Neuronal stem cell (in vitro differentiated cells): ENCODE data around the gene EXPH5.

Source experiments
- DNase-seq: peaks from one replicate; pipeline ENCODE4 v3.0.0-alpha.2; 2013; ENCODE audit warnings: low spot score
- H2AFZ ChIP-seq: one replicate; pipeline ENCODE4 v1.6.1; 2013; ENCODE audit warnings: mild to moderate bottlenecking, low read length, inconsistent platforms
- H2AK5ac ChIP-seq: 2 replicates; pipeline ENCODE4 v1.6.1; 2013; ENCODE audit warnings: low read depth, mild to moderate bottlenecking, inconsistent platforms, low read length, moderate library complexity, mixed read lengths
- H2BK120ac ChIP-seq: 2 replicates; pipeline ENCODE4 v1.6.1; 2013; ENCODE audit warnings: low read depth, mild to moderate bottlenecking, inconsistent platforms, low read length, moderate library complexity, mixed read lengths
- H2BK12ac ChIP-seq: one replicate; pipeline ENCODE4 v1.6.1; 2013; ENCODE audit warnings: low read length, inconsistent platforms
- H2BK15ac ChIP-seq: 2 replicates; pipeline ENCODE4 v1.6.1; 2013; ENCODE audit warnings: mild to moderate bottlenecking, low read length, inconsistent platforms, mixed read lengths
- H2BK5ac ChIP-seq: one replicate; pipeline ENCODE4 v1.6.1; 2013; ENCODE audit warnings: inconsistent platforms, mild to moderate bottlenecking, low read length, moderate library complexity
- H3K14ac ChIP-seq: one replicate; pipeline ENCODE4 v1.6.1; 2013; ENCODE audit warnings: low read length, inconsistent platforms
- H3K18ac ChIP-seq: 2 replicates; pipeline ENCODE4 v1.6.1; 2013; ENCODE audit warnings: low read length, inconsistent platforms
- H3K23ac ChIP-seq: 2 replicates; pipeline ENCODE4 v1.6.1; 2013; ENCODE audit warnings: low read depth, mild to moderate bottlenecking, mixed read lengths, low read length, inconsistent platforms; ENCODE audit not compliant: poor library complexity
- H3K27ac ChIP-seq: replicated peaks from 3 replicates; pipeline ENCODE4 v1.5.1; 2013; ENCODE audit warnings: low read length, inconsistent platforms
- H3K27me3 ChIP-seq, 3 experiments: 2 replicates each; pipeline ENCODE4 v1.6.1; 2013; ENCODE audit warnings: low read length in 3 of 3, mild to moderate bottlenecking in 2 of 3, inconsistent platforms in 1 of 3, low read depth in 1 of 3, mixed read lengths in 1 of 3, moderate library complexity in 1 of 3; ENCODE audit not compliant: control insufficient read depth in 3 of 3, insufficient read depth in 3 of 3
- H3K36me3 ChIP-seq, 2 donors: replicated peaks in 1 of 2; 2 replicates each; pipeline ENCODE4 v1.6.1; 2013; ENCODE audit warnings: low read length in 2 of 2; ENCODE audit not compliant: control insufficient read depth in 2 of 2, insufficient read depth in 2 of 2
- H3K4ac ChIP-seq: 2 replicates; pipeline ENCODE4 v1.6.1; 2013; ENCODE audit warnings: inconsistent platforms, mild to moderate bottlenecking, low read length, moderate library complexity
- H3K4me1 ChIP-seq, 2 donors: 1 replicate in 1 of 2; 2 replicates in 1 of 2; pipeline ENCODE4 v1.6.1; 2013; ENCODE audit warnings: low read length in 2 of 2, low read depth in 1 of 2; ENCODE audit not compliant: control insufficient read depth in 2 of 2, insufficient read depth in 1 of 2
- H3K4me2 ChIP-seq: one replicate; pipeline ENCODE4 v1.6.1; 2013; ENCODE audit warnings: mild to moderate bottlenecking, low read length, inconsistent platforms; ENCODE audit not compliant: insufficient read depth, poor library complexity, severe bottlenecking
- H3K4me3 ChIP-seq, 2 donors: 2 replicates each; pipeline ENCODE4 v1.5.1; 2013; ENCODE audit warnings: low read length in 2 of 2, mild to moderate bottlenecking in 2 of 2, inconsistent platforms in 1 of 2, moderate library complexity in 1 of 2
- H3K79me1 ChIP-seq: one replicate; pipeline ENCODE4 v1.6.1; 2013; ENCODE audit warnings: low read depth, mild to moderate bottlenecking, inconsistent platforms, low read length, moderate library complexity
- H3K9ac ChIP-seq: one replicate; pipeline ENCODE4 v1.6.1; 2013; ENCODE audit warnings: mild to moderate bottlenecking, low read depth, low read length, inconsistent platforms; ENCODE audit not compliant: poor library complexity
- H3K9me3 ChIP-seq, 2 donors: replicated peaks in 1 of 2; 2 replicates each; pipeline versions ENCODE3 to v1.6.1; 2013; ENCODE audit warnings: low read length in 2 of 2, mild to moderate bottlenecking in 2 of 2, inconsistent platforms in 1 of 2, low read depth in 1 of 2, mixed read lengths in 1 of 2, moderate library complexity in 1 of 2; ENCODE audit not compliant: control insufficient read depth in 2 of 2, insufficient read depth in 1 of 2
- H4K8ac ChIP-seq: one replicate; pipeline ENCODE4 v1.6.1; 2013; ENCODE audit warnings: low read depth, mild to moderate bottlenecking, inconsistent platforms, low read length, moderate library complexity
- H4K91ac ChIP-seq: one replicate; pipeline ENCODE4 v1.6.1; 2013; ENCODE audit warnings: low read length, low read depth, mild to moderate bottlenecking, inconsistent platforms; ENCODE audit not compliant: poor library complexity
- WGBS, 2 donors: extraction: QIAGEN DNeasy Blood & Tissue Kit; methylation state at CpG; one replicate each; pipeline ENCODE4 v1.1.7; 2013; ENCODE audit warnings: missing lambda C conversion rate in 2 of 2, mixed read lengths in 1 of 2; ENCODE audit not compliant: insufficient read length in 2 of 2, insufficient replicate concordance in 1 of 2; ENCODE audit errors: extremely low coverage in 2 of 2; 5-methylcytosine and 5-hydroxymethylcytosine counted together

Gene EXPH5

GRCh38 chr11:108496643-108497256, 96.8 kb downstream of the EXPH5 start:
- H2AK5ac ChIP-seq, result no peak overlapping the region
- H3K4me1 ChIP-seq, result peaks cover 5 to 8% of the 10 kb centered on the region in 2 donors
- H3K4me3 ChIP-seq, result peak overlapping the region in 1 of 2 donors; percentile 55
- H3K79me1 ChIP-seq, result no peaks in the 10 kb centered on the region
- no peak overlapping the region for H2BK15ac ChIP-seq
- H4K91ac ChIP-seq, result no peak overlapping the region
- no peak overlapping the region for H2BK5ac ChIP-seq
- no peak overlapping the region for H3K14ac ChIP-seq
- no CpG with 5 or more reads among the region's 7 CpGs for WGBS, 2 donors
- H2AFZ ChIP-seq, result peak overlapping the region; percentile 99
- H2BK120ac ChIP-seq, result no peak overlapping the region
- no peak overlapping the region for H4K8ac ChIP-seq
- H3K9ac ChIP-seq, result no peak overlapping the region
- DNase-seq, result no peak
- H3K4ac ChIP-seq, result no peak overlapping the region
- peak overlapping the region; percentile 29 for H3K4me2 ChIP-seq
- no peaks in the 10 kb centered on the region for H3K36me3 ChIP-seq
- H3K9me3 ChIP-seq, result no peaks in the 10 kb centered on the region
- no peak overlapping the region for H3K18ac ChIP-seq
- H2BK12ac ChIP-seq, result no peak overlapping the region
- no peak overlapping the region for H3K23ac ChIP-seq
- H3K27ac ChIP-seq, result no peak overlapping the region
- no peaks in the 10 kb centered on the region for H3K27me3 ChIP-seq

GRCh38 chr11:108495326-108495725, 98.2 kb downstream of the EXPH5 start:
- Histone ChIP-seq H3K27ac (no peak overlapping the region), H4K8ac (no peak overlapping the region), H3K14ac (no peak overlapping the region), H3K27me3 (no peaks in the 10 kb centered on the region), H2AK5ac (no peak overlapping the region), H3K23ac (no peak overlapping the region), H2BK15ac (no peak overlapping the region), H3K4ac (no peak overlapping the region), H3K9ac (no peak overlapping the region), H4K91ac (no peak overlapping the region), H3K79me1 (no peaks in the 10 kb centered on the region), H3K18ac (no peak overlapping the region), H3K4me1 (peaks cover 5 to 8% of the 10 kb centered on the region in 2 donors), H2AFZ (no peak overlapping the region), H3K9me3 (no peaks in the 10 kb centered on the region), H3K4me2 (no peak overlapping the region), H3K36me3 (peaks cover 0 to 8% of the 10 kb centered on the region in 2 donors), H2BK120ac (no peak overlapping the region), H3K4me3 (no peak overlapping the region), H2BK12ac (no peak overlapping the region), H2BK5ac (no peak overlapping the region)
- no CpG with 5 or more reads among the region's 3 CpGs for WGBS, 2 donors
- DNase-seq, result no peak

- H3K9ac ChIP-seq, result no peak overlapping the region
- H3K23ac ChIP-seq, result no peak overlapping the region
- no peak overlapping the region for H4K8ac ChIP-seq
- no peak overlapping the region for H4K91ac ChIP-seq
- H2BK5ac ChIP-seq, result no peak overlapping the region
- no peak overlapping the region for H3K4me2 ChIP-seq
- peaks cover 5 to 8% of the 10 kb centered on the region in 2 donors for H3K4me1 ChIP-seq
- H3K79me1 ChIP-seq, result no peaks in the 10 kb centered on the region
- H2AK5ac ChIP-seq, result no peak overlapping the region
- no peak overlapping the region for H2BK15ac ChIP-seq
- DNase-seq, result no peak
- no peak overlapping the region for H3K14ac ChIP-seq
- no peaks in the 10 kb centered on the region for H3K27me3 ChIP-seq
- H3K9me3 ChIP-seq, result no peaks in the 10 kb centered on the region
- WGBS, 2 donors, result no CpG with 5 or more reads among the region's 6 CpGs
- peaks cover 0 to 19% of the 10 kb centered on the region in 2 donors for H3K36me3 ChIP-seq
- H3K4me3 ChIP-seq, result no peak overlapping the region
- H2BK12ac ChIP-seq, result no peak overlapping the region
- no peak overlapping the region for H2BK120ac ChIP-seq
- no peak overlapping the region for H3K18ac ChIP-seq
- H3K4ac ChIP-seq, result no peak overlapping the region
- H2AFZ ChIP-seq, result no peak overlapping the region
- no peak overlapping the region for H3K27ac ChIP-seq
Observed at GRCh38 chr11:108494182-108494581, 99.4 kb downstream of the EXPH5 start.

- peaks cover 2 to 7% of the 10 kb centered on the region in 2 donors for H3K4me1 ChIP-seq
- no peak overlapping the region for H3K27ac ChIP-seq
- H3K23ac ChIP-seq, result no peak overlapping the region
- H3K79me1 ChIP-seq, result no peaks in the 10 kb centered on the region
- H3K4me2 ChIP-seq, result no peak overlapping the region
- H3K9me3 ChIP-seq, result no peaks in the 10 kb centered on the region
- H2AK5ac ChIP-seq, result no peak overlapping the region
- no peak overlapping the region for H2BK5ac ChIP-seq
- H3K4ac ChIP-seq, result no peak overlapping the region
- no CpG with 5 or more reads among the region's 3 CpGs for WGBS, 2 donors
- no peak overlapping the region for H2BK12ac ChIP-seq
- no peak overlapping the region for H2BK15ac ChIP-seq
- no peak overlapping the region for H4K91ac ChIP-seq
- no peak overlapping the region for H2AFZ ChIP-seq
- no peak overlapping the region for H3K14ac ChIP-seq
- no peaks in the 10 kb centered on the region for H3K27me3 ChIP-seq
- H3K9ac ChIP-seq, result no peak overlapping the region
- no peak for DNase-seq
- no peak overlapping the region for H3K4me3 ChIP-seq
- peaks cover 0 to 34% of the 10 kb centered on the region in 2 donors for H3K36me3 ChIP-seq
- no peak overlapping the region for H2BK120ac ChIP-seq
- no peak overlapping the region for H4K8ac ChIP-seq
- H3K18ac ChIP-seq, result no peak overlapping the region
Observed at GRCh38 chr11:108491936-108492335, 101.6 kb downstream of the EXPH5 start.
